ENCODE results near the gene GPR137C.

The GPR137C gene, protein sequence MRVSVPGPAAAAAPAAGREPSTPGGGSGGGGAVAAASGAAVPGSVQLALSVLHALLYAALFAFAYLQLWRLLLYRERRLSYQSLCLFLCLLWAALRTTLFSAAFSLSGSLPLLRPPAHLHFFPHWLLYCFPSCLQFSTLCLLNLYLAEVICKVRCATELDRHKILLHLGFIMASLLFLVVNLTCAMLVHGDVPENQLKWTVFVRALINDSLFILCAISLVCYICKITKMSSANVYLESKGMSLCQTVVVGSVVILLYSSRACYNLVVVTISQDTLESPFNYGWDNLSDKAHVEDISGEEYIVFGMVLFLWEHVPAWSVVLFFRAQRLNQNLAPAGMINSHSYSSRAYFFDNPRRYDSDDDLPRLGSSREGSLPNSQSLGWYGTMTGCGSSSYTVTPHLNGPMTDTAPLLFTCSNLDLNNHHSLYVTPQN

DNA sequence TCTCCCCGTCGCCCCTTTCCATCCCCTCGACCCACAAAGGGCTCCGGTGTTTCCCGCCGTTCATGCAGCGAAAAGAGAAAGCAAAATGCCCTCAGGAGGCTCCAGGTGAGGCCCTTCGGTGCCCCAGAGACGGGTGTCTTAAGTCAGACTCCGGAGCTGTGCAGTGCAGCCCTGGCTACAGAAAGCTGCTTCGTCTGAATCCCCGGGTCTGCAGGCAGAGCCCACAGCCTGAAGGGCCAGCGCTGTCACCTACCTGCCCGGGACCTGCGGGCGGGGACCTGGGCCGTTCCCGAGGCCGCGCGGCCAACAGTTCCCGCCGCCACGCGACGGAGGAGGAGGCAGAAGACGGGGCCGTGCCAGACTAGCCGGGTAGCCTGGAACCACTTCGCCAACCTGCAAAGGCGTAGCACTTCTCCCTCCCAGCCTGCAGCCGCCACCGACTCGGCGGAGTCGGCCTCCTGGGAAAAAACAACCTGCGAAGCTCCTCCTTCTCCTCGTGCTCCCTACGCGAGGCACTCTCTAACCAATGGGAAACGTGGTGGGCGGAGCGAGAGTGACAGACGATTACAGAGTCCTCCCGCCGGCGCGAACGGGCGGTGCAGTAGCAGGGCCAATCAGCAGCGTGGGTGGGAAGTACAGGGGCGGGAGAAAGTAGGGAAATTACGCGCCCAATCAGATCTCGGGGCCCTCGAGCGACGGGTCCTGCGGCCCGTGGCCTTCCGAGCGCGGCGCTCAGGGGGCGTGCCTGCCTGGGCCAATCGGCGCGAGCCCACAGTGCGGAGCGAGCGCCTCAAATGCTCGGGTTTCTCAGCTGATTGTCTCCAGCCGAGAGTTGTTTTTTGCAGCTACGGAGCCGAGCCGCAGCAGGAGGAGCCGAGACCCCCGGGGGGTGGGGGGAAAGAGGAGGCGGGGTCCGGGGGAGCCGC is at the start of gene GPR137C, which contains the start of gene TXNDC16:
TSS of gene GPR137C (plus strand) at position 774 of the 926 bp plus-strand sequence. CDS start 312 bp downstream, outside the sequence.
TSS of gene TXNDC16 (minus strand) at position 443 of the 926 bp plus-strand sequence. CDS start 8,948 bp downstream, outside the sequence.
- peak; percentile 71 to 100 (median 99) for DNase-seq

DNA sequence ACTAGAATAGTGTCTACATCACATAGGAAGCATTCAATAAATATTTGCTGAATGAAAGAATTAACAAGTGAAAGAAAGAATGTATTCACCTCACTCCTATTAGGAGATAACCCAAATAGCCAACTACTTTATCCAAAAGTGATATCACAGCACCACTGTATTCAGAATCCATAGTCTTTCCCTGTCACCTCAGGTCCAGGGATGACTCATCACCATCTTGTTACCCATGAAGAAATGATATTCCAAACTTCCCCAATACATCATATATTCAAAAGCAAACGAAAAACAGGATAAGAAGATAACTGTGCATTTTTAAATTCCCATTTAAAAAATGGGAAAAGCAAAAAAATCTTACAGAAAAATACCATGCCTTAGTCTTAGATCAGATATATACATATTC is 39.4 kb upstream of the GPR137C start:
- DNase-seq = no peak

- no peak for DNase-seq
Observed at GRCh38 chr14:52514046-52514811, 38.4 kb upstream of the GPR137C start.

GRCh38 chr14:52522033-52522432 is 30.6 kb upstream of the GPR137C start:
- DNase-seq = no peak

DNA sequence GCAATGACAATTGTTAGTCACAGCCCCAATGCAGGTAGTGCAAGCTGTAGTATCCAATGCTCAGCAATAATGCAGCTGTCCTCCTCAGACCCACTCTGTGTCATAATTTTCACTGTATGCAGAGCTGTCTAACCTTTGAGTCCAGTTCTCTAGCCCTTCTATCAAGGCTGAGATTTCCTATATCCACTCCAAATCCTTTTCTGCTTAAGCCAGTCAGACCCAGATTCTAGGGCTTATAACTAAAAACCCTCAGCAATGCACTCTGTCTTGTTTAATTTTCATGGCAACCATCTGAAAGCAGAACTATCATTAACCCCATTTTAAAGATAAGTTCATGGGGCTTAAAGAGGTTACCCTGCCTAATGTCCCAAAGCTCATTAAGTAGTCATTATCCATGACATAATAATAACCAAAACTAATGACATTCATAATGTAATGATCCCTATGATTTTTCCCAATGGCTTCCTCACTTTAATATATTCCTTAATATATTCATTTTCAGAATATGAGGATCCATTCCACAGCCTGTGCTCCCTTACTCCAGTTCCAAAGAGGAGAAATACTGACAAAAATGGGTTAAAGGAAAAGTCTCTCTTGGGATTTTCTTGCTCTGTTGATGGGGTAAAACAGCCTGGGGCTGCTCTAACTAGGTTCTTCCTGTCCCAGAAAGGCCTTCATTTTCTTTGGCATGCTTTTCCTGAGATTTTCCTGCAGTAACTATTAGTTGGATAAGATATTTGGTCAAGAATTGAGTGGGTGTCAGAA is 29.9 kb upstream of the GPR137C start:
- no peak for DNase-seq

DNA sequence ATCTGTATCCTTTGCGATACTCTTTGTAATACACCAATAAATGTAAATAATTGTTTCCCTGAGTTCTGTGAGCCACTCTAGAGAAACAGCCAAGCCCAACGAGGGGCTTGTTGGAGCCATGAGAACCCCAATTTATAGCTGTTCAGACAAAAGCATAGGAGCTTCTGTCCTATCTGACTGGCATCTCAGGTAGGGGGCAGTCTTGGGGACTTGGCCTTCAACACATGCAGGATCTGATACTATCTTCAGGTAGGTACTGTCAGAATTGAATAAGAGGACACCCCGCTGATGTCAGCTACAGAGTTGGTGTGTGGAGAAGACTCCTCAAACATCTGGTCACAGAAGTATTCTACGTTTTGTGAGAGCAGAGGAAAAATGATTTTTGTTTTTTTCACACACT is 25.6 kb upstream of the GPR137C start:
- no peak for DNase-seq

GRCh38 chr14:52531481-52531880 is 21.2 kb upstream of the GPR137C start:
- no peak for DNase-seq

DNA sequence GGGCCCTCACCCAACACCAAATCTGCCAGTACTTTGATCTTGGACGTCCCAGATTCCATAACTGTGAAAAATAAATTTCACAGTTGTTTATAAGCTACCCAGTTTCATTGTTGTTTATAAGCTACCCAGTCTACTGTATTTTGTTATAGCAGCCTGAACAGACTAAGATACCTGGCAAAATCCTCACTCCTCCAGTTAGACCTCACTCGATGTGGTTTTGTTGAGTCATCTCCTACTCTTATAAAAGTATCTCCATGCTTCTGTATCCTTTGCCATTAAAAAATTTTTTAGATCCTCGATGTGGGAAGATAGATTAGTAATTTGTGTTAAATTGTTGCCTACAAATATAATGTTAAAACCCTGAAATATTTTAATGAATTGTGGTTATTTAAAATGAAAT is 16.4 kb upstream of the GPR137C start:
- no peak for DNase-seq

- no peak for DNase-seq
Observed at GRCh38 chr14:52538623-52539022, 14.0 kb upstream of the GPR137C start.

- no peak for DNase-seq
Observed at GRCh38 chr14:52545584-52546317, 6.9 kb upstream of the GPR137C start.

GRCh38 chr14:52546318-52546670 is 6.3 kb upstream of the GPR137C start:
- no peak for DNase-seq

DNA sequence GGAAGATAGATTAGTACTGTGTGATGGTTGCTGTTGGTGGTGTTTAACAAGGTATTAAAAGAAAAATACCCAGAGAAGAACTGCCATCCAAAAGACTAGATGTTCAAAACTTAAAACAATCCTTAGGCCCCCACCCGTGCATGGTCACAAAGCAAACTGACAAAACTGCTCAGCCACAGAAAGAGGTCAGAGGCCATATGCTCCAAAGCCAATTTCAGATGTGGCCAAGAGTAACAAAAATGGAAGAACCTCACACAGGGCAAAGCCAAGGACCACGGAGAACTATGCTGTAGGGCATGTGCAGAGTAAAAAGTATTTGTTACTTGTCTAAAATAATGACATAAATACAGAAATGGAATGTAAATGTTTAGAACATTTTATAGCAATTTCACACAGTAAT is 5.6 kb upstream of the GPR137C start:
- DNase-seq = no peak

GRCh38 chr14:52547526-52547925 is 5.1 kb upstream of the GPR137C start:
- DNase-seq = no peak

GRCh38 chr14:52550661-52551060 is 2.0 kb upstream of the GPR137C start:
- no peak for DNase-seq

GRCh38 chr14:52551205-52551604 is 1.4 kb upstream of the GPR137C start:
- no peak for DNase-seq

DNA sequence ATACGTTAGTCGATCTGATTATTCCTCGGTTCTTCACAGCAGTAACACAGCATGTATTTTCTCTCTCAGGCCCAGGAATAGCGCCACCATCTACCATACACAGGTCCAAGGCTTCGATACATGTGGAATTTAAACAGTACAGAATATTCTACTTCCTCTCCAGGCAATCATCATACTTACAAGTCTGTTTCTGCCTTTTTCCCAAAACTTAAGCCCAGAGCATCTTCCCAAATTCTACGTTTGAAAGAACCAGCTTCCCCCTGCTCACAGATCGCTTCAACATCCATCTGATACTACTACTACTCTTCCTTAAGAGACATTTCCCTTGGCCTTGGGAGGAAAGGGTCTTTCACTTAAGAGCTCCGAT is 957 bp upstream of the GPR137C start:
- DNase-seq = peak in 15 of 51 donors; percentile 1 to 84 (median 20)

DNA sequence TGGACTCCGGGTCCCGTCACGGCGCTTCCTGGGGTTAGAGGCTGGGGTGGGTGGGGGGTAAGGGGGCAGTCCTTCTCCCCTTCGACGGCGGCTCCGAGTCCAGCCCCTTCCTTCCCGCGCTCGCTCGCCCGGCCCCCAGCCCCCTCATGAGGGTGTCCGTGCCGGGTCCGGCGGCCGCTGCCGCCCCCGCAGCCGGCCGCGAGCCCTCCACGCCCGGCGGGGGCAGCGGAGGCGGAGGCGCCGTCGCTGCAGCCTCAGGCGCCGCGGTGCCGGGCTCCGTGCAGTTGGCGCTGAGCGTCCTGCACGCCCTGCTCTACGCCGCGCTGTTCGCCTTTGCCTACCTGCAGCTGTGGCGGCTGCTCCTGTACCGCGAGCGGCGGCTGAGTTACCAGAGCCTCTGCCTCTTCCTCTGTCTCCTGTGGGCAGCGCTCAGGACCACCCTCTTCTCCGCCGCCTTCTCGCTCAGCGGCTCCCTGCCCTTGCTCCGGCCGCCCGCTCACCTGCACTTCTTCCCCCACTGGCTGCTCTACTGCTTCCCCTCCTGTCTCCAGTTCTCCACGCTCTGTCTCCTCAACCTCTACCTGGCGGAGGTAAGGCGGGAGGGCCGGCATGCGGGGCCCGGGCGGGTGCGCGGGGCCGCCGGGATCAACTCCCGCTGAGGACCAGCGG is 500 bp downstream of the GPR137C start:
- peak in 25 of 51 donors; percentile 5 to 53 (median 27) for DNase-seq

- peak in 50 of 51 donors; percentile 12 to 85 (median 64) for DNase-seq
Observed at GRCh38 chr14:52553671-52554575, 1.3 kb downstream of the GPR137C start.
